ENCODE results near the gene EEF1G.

DNA sequence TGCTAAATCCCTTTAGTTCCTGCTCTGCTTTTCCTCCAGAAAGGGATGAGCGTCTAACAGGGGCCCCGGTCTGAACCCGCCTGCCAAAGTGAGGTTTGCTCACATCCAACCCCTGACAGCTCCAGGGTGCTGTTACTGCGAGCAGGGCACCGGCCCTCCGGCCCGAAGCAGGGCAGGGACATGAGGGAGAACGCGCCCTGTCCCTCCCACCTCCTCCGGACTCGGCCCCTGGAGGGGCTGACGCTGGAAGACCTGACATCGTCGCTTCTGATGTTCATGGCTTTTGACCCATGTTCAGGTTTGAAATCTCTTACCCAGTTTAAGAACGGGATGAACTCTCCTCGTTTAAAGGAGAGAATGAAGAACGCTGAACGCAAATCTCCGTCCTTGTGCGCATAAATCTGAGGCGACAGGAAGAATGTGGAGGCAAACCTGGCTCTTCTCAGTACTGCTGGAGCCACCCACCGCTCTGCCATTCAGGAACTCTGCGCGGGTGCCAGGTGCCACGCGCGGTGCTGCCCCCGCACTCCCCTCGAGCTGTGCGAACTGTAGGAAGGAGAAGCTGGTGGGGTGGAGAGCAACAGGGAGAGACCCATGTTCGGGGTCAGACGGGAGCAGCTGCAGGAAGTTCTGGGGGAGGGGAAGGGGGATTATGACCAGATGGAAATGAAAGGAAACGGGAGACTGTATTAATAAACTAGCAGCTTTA lies 826 bp upstream of the EEF1G start:
- TF ChIP-seq CTCF (IDR thresholded peaks at IDR 0.05; ENCODE audit: insufficient read depth, low read depth, low read length) (no peak), EZH2 (IDR thresholded peaks at IDR 0.05; ENCODE audit: insufficient read depth, low read length) (no peak)
